ENCODE measurements around the gene PCF11.

DNA sequence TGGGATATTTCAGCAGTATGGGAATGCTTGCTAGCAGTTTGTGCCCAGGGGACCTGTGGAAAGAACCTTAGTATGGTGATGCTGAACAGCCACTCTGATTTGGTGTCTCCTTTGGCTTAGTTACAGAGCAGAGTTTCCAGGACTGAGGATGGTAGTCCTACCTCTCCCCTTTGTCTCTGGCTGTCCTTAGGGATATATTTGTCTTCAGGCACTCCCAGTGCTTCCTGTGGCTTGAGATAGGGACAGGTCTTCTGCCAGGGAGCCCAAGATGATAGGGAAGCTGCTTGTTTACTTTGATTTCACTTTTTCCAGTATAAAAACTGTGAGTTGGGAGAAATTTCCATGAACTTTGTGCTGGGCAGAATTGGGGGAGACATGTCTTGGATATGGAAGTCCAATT is 64.8 kb downstream of the PCF11 start:
- TF ChIP-seq YY1 (IDR thresholded peaks at IDR 0.05; ENCODE audit: insufficient read depth, insufficient replicate concordance, low read depth, low read length): no peak
- no peak for TF ChIP-seq POLR2A (IDR thresholded peaks at IDR 0.05; ENCODE audit: insufficient read depth in 1 of 2, low read depth in 2 of 2, low read length in 2 of 2)
- no peak for TF ChIP-seq JUNB (CRISPR knock-in tag; IDR thresholded peaks at IDR 0.05; ENCODE audit: borderline replicate concordance)
- TF ChIP-seq ZNF10 (CRISPR knock-in tag; IDR thresholded peaks at IDR 0.05; ENCODE audit: borderline replicate concordance, low read depth): no peak
- no peak for TF ChIP-seq DPF2 (CRISPR knock-in tag; IDR thresholded peaks at IDR 0.05; ENCODE audit: borderline replicate concordance, low read depth)
